AG09309 (cell line): ENCODE data around the gene MPPED2.

ENCODE experiments used
- DNase-seq: peaks from one replicate; pipeline ENCODE4 v3.0.0-alpha.2; 2010; ENCODE audit warnings: low read depth
- H3K4me3 ChIP-seq: 2 replicates; pipeline ENCODE4 v1.5.1; 2011; ENCODE audit warnings: mild to moderate bottlenecking, low read depth, low read length, moderate library complexity; ENCODE audit not compliant: control insufficient read depth
- CTCF ChIP-seq: IDR thresholded peaks from 2 replicates; pipeline ENCODE4 v1.5.1; 2011; ENCODE audit warnings: mild to moderate bottlenecking, low read depth, low read length, inconsistent platforms; ENCODE audit not compliant: insufficient read depth, control insufficient read depth; ENCODE audit errors: missing control alignments

Gene MPPED2

GRCh38 chr11:30522536-30523243 lies 63.5 kb downstream of the MPPED2 start:
- no peak for DNase-seq
- no peak for TF ChIP-seq CTCF
- H3K4me3 ChIP-seq = no peak overlapping the region

GRCh38 chr11:30521297-30522071 lies 64.7 kb downstream of the MPPED2 start:
- TF ChIP-seq CTCF = no peak
- no peak overlapping the region for H3K4me3 ChIP-seq
- DNase-seq = no peak

GRCh38 chr11:30513087-30513486 lies 73.1 kb downstream of the MPPED2 start:
- DNase-seq = no peak

GRCh38 chr11:30511408-30511807 lies 74.7 kb downstream of the MPPED2 start:
- no peak overlapping the region for H3K4me3 ChIP-seq
- TF ChIP-seq CTCF = no peak
- no peak for DNase-seq

More at GRCh38 chr11:30513087-30513486, 73.1 kb downstream of the MPPED2 start:
- no peak for TF ChIP-seq CTCF
- H3K4me3 ChIP-seq = no peak overlapping the region

GRCh38 chr11:30510750-30511149 lies 75.4 kb downstream of the MPPED2 start:
- no peak for TF ChIP-seq CTCF
- H3K4me3 ChIP-seq = no peak overlapping the region
- DNase-seq = no peak

DNA sequence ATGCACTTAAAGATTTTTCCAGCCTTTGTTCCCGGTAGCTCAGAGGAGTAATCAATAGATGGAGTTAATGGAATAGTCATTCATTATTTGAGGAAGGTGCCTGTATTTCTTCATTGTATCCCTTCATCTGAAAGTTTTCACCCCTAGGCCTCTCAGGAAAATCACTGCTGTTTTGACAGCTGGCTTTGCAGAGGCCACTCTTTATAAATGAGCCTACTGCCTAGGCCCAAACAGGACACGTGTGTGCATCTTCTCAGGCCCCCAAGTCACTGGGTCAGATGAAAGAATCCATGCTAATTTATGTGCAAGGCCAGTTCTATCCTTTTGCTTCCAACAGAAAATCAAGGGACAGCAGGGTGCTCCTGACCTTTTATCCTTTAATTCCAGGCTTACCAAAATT lies 76.8 kb downstream of the MPPED2 start:
- DNase-seq = no peak
- no peak overlapping the region for H3K4me3 ChIP-seq
- no peak for TF ChIP-seq CTCF

DNA sequence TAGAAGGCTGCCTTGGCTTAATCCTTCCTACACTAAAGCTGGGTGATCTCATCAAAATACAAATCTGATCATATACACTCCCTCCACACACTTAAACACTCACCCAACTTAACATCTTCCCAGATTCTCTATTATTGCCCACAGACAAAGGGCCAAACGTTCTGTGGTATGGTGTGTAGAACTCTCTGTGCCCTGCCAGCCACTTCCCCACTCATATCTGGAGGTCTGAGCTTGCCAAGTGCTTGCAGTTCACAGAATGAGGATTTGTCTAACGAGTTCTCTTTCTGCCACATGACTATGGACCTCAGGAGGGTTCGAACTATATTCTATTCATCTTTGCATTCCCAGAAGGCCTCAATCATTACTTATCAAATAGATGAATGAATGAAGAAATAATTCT lies 77.6 kb downstream of the MPPED2 start:
- TF ChIP-seq CTCF = no peak
- no peak overlapping the region for H3K4me3 ChIP-seq
- no peak for DNase-seq
